OCI-M1 (cell line): ENCODE results near the gene MYBBP1A.

Experiments
- DNase-seq: peaks from one replicate; lab custom pipeline; 2025; lab: John Stamatoyannopoulos, UW

MYBBP1A gene

GRCh38 chr17:4534928-4535666 lies 20.1 kb downstream of the MYBBP1A start:
- DNase-seq = no peak

GRCh38 chr17:4534515-4534914 lies 20.7 kb downstream of the MYBBP1A start:
- DNase-seq = no peak

- peak; percentile 26 for DNase-seq
Measured at GRCh38 chr17:4533523-4534504, 21.4 kb downstream of the MYBBP1A start.

GRCh38 chr17:4532860-4533522 lies 22.2 kb downstream of the MYBBP1A start:
- no peak for DNase-seq

- DNase-seq = no peak
Measured at GRCh38 chr17:4531988-4532736, 23.0 kb downstream of the MYBBP1A start.

- no peak for DNase-seq
Measured at GRCh38 chr17:4530799-4531730, 24.1 kb downstream of the MYBBP1A start.

GRCh38 chr17:4529533-4530152 lies 25.5 kb downstream of the MYBBP1A start:
- no peak for DNase-seq

GRCh38 chr17:4527566-4528125 lies 27.5 kb downstream of the MYBBP1A start:
- peak; percentile 41 for DNase-seq

GRCh38 chr17:4527134-4527533 lies 28.1 kb downstream of the MYBBP1A start:
- DNase-seq = no peak

GRCh38 chr17:4525691-4526397 lies 29.3 kb downstream of the MYBBP1A start:
- DNase-seq = no peak

GRCh38 chr17:4523946-4524345 lies 31.2 kb downstream of the MYBBP1A start:
- DNase-seq = no peak

GRCh38 chr17:4522661-4523060 lies 32.5 kb downstream of the MYBBP1A start:
- DNase-seq = no peak

GRCh38 chr17:4520894-4521600 lies 34.1 kb downstream of the MYBBP1A start:
- DNase-seq = no peak

- no peak for DNase-seq
Measured at GRCh38 chr17:4520060-4520893, 34.9 kb downstream of the MYBBP1A start.

GRCh38 chr17:4519361-4519788 lies 35.8 kb downstream of the MYBBP1A start:
- no peak for DNase-seq

GRCh38 chr17:4518901-4519300 lies 36.3 kb downstream of the MYBBP1A start:
- DNase-seq = no peak

GRCh38 chr17:4516735-4517134 lies 38.4 kb downstream of the MYBBP1A start:
- DNase-seq = no peak

- DNase-seq = no peak
Measured at GRCh38 chr17:4515501-4515900, 39.7 kb downstream of the MYBBP1A start.
